GM21526 (cell line): Measurements from ENCODE around the gene ANKS4B.
"Not testable (repeated sequence)": the region's sequence is repeated elsewhere in the genome, so short reads cannot be mapped to it uniquely, and the experiment has no call there.

Experiments used
- ATAC-seq: cut with Tn5 transposase; IDR thresholded peaks from one replicate; pipeline ENCODE4 v1.9.1; 2021; ENCODE audit warnings: moderate library complexity; ENCODE audit not compliant: unreplicated experiment, low FRiP score

ANKS4B gene

DNA sequence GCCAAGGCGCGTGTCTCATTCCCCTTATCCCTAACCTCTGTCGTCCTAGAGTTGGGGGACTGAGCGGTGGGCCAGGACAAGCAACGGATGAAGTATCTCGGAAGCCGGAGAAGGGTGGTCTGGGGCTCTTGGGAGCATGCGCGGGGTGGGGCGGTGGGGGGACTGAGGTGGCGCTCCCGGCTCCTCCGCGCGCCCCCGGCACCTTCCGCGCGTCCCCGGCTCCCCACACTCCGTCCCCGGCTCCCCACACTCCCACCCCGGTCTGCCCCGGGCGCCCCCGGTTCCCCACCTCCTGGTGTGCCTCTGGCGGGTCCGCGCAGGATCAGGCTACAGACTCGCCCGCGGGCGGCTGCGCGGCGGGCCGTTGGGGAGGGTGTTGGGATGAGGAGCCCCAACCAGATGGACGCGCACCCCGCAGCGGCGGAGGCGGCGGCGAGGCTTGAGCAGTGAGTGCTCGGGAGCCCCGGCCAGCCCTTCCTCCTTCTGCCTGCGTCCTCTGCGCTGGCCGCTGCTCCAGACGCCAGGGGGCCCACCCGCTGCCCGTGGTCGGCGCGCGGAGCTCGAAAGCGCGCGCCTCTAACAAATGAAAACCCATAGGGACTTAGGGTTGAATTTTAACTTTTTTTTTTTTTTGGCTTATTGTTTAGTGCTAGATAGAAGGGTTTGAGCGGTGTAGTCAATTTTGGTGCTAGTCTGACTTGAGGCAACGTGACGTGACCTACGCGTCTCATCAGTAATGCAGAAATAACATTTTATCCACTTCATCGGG, 50.2 kb downstream of the ANKS4B start:
- ATAC-seq, result no peak

DNA sequence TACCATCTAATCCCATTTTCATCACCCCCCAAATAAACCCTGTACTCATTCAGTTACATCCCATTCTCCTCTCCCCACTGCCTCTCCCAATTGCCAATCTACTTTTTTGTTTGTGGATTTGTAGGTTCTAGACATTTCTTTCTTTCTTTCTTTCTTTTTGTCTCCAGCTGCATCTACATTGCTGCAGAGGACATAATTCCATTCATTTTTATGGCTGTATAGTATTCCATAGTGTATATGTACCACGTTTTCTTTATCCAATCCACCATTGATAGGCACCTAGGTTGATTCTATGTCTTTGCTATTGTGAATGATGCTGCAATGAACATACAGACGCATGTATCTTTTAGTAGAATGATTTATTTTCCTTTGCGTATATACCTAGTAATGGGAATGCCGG, 50.9 kb downstream of the ANKS4B start:
- ATAC-seq, result no peak

DNA sequence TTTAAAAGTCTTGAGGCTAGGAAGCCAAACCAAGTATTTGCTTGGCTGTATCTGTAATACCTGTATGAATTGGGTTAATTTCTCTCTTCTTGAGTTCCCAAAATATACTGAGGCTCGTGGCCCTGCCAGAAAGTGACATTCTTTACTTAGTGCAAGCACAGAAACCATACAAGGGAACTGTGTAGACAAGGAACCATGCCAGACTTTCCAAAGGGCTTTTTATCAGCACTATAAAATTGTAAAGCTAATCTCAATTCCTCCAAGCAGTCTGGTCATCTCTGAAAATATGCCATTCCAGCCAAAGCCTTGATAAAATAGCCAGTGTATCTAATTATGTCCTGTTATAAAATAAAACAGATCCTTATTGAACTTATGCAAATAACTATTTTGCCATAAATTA, 51.8 kb downstream of the ANKS4B start:
- no peak for ATAC-seq

DNA sequence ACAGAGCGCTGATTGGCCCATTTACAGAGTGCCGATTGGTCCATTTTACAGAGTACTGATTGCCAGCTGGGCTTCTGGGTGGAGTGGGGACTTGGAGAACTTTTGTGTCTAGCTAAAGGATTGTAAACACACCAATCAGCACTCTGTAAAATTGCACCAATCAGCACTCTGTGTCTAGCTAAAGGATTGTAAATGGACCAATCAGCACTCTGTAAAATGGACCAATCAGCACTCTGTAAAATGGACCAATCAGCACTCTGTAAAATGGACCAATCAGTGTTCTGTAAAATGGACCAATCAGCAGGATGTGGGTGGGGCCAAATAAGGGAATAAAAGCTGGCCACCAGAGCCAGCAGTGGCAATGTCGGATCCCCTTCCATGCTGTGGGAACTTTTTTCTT, 56.3 kb downstream of the ANKS4B start:
- ATAC-seq, result not testable (repeated sequence)

DNA sequence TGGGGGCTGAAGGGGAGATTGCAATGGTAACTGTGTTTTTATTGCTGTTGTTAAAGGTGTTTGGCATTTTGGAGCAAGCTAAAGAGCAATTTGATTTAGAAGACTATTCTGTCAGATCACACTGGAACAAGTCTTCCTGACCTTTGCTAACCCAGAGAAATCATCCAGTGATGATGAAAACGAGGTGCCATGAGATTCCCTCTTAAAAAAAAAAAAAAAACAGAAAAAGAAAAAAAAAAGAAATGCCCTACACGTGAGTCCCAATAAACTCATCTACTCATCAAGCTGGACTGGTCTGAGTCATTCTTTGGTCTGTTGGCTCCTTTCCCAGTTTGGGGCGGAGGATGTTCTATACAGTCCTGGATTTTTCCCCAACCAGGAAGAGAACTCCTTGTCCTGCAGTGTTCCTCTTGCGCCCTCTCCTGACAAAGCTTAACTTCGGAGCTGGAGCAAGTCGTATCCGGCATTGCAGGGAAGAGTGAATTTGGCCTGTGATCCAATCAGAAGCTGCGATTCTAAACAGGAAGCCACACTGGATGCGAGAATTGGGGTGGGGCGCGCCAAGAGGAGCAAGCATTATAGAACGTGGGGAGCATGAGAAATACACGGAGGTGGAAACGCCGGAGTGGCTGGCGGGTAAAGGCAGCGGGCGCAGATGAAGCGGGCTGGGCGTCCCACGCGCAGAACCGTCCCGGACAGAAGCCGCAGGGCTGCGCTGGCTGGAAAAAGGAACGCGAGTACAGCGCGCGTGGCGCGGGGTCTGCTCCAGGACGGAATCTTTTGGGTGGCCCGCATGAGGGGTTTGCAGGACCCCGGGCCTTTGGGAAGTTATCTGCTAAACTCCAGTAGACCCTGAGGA, 67.0 kb downstream of the ANKS4B start:
- ATAC-seq, result peak; percentile 55

DNA sequence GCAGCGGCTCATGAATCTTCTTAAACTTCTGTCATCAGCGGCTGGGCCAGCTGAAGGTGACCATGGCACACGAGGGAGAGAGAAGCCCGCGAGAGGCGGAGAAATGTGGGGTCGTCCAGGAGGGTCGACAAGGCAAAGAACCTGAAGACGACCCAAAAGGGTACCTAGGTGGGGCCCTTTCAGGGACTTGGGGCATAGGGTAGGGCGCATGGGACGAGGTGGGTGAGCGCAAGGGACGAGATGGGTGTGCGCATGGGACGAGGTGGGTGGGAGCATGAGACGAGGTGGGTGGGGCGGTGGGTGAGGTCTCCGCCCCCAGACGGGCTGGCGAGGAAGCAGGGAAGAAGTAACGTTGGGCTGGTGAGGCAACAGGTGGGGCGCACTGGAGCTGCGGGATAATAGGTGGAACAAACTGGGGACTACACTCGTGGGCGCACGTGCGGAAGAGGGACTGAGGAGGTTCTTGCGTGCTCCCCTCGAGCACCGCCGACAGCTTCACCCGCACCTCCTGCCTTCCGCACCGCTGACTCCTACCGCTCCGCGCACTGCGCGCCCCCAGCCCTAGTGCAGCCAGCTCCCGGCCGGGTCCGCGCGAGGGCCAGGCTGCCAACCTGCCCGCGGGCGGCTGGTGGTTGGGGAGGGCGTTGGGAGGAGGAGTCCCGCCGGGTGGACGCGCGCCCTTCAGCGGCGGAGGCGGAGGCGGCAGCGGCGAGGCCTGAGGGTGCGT, 67.8 kb downstream of the ANKS4B start:
- peak; percentile 48 for ATAC-seq

DNA sequence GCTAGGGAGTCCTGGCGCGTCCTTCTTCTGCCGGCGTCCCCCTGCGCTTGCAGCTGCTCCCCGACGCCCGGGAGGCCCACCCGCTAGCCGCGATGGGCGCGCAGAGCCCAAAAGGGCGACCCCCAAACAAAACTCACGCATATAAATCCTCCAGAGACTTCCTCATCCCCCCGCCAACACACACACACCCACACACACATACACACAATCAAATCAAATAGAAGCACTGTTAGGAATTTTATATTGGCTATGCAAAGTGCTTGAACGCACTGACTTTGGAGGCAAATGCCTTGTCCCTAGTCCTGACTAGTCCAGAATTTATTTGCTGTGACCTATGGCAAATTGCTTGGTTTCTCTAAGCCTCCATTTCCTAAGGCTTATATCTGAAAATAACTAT, 68.4 kb downstream of the ANKS4B start:
- no peak for ATAC-seq

DNA sequence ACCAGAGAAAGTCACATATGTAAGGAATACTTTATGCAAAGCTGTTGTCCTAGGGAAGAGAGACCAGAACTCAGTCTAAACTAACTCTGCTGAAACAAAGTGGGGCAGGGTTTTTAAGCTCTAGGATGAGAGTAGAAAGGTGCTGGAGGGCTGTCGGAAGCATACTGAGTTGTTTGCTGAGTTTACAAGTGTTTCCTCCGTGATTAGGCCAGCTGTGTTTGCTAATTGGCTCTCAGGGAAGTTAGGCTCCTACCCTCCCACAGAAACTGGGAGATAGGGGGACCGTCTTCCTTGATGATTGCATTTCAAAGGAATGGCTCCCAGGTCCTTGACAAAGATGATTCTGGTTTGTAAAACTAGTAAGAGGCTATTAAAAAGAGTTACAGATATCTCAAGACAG, 69.0 kb downstream of the ANKS4B start:
- no peak for ATAC-seq

DNA sequence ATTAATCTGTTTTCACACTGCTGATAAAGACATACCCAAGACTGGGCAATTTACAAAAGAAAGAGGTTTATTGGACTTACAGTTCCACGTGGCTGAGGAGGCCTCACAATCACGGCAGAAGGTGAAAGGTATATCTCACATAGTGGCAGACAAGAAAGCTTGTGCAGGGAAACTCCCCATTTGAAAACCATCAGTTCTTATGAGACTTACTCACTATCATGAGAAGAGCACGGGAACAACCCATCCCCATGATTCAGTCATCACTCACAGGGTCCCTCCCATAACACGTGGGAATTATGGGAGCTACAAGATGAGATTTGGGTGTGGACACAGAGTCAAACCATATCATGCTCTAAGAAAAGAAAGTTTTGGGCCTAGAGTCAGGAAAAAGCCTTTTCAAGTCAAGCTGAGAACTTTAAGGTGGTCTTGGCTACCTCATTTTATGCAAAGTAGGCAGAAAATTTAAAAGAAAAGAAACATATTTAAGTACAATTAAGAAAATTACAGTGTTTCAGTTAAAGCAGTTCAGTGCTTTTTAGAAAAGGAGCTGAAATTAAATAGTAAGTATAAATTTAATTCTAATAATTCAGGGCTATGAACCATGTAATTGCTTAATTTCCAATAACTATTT, 69.5 kb downstream of the ANKS4B start:
- ATAC-seq, result no peak
